Measurements from ENCODE around the gene GBF1.

The GBF1 gene

GRCh38 chr10:102354451-102354850, 109.1 kb downstream of the GBF1 start:
- H3K4me3 ChIP-seq (ENCODE audit: low read depth, low read length), result no peak overlapping the region
- in situ Hi-C loops (cut with HindIII; ENCODE audit: low sequenced_read_pairs), result loop anchor here (10.0 kb wide), 1 partner anchor 190 kb away; no protein-coding TSS in a partner anchor
- TF ChIP-seq, protein P1, sequence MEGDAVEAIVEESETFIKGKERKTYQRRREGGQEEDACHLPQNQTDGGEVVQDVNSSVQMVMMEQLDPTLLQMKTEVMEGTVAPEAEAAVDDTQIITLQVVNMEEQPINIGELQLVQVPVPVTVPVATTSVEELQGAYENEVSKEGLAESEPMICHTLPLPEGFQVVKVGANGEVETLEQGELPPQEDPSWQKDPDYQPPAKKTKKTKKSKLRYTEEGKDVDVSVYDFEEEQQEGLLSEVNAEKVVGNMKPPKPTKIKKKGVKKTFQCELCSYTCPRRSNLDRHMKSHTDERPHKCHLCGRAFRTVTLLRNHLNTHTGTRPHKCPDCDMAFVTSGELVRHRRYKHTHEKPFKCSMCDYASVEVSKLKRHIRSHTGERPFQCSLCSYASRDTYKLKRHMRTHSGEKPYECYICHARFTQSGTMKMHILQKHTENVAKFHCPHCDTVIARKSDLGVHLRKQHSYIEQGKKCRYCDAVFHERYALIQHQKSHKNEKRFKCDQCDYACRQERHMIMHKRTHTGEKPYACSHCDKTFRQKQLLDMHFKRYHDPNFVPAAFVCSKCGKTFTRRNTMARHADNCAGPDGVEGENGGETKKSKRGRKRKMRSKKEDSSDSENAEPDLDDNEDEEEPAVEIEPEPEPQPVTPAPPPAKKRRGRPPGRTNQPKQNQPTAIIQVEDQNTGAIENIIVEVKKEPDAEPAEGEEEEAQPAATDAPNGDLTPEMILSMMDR (IDR thresholded peaks at IDR 0.05; ENCODE audit: low read depth, low read length, missing control alignments), result no peak
- DNase-seq (ENCODE audit: low read depth), result no peak

DNA sequence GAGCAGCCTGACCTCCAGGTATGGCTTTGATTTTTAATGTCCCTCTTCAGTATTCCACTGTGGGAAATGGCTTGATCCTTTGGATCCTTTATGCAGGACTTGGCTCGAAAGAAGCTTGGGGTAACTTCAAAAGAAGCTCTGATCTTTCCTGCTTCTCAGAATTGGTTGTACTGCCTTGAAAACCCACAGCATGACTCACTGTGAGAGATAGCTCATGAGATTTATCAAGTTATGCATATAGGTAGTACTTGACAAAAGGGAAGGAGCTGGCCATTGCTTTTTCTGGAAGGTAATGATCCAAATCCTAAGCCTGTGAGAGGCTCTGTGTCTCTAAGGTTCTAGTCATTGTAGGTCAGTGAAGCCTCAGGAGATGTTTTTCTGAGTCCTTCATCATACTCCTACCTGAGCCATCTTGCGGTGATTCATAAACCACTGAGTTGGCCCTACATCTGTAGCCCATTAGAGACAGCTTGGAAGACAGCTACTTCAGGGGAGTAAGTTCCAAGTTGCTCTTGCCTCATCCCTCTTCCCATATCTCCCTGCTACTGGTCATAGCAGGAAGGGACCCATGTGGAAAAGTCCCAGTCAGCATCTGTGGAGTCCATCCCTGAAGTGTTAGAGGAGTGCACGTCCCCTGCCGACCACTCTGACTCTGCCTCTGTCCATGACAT, 113.5 kb downstream of the GBF1 start:
- in situ Hi-C loops (cut with HindIII; ENCODE audit: low sequenced_read_pairs), result loop anchor here (5.0 to 10.0 kb wide), 2 partner anchors 132 to 194 kb away; partner anchors contain the start of gene ELOVL3
- TF ChIP-seq, protein P1 (IDR thresholded peaks at IDR 0.05; ENCODE audit: low read depth, low read length, missing control alignments), result no peak
- H3K4me3 ChIP-seq (ENCODE audit: low read depth, low read length), result no peak overlapping the region
- no peak for DNase-seq (ENCODE audit: low read depth)

DNA sequence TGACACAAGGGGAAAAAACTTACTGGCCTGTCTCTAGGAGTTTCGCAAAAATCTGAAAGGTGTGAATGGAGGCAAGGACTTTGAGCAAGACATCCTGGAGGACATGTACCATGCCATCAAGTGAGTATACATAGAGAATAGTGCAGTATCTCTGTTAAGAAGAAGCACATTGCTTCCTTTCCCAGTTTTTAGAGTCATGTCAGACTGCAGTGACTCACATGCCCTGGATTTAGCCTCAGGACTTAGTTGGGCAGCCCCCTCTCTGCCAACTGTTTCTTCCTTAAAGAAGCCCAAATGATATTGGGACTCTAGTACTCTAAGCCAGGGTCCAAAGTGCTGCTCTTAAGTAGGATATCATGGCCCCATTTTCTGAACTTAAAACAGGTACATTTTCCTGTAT, 122.1 kb downstream of the GBF1 start:
- no peak overlapping the region for H3K4me3 ChIP-seq (ENCODE audit: low read depth, low read length)
- in situ Hi-C loops (cut with HindIII; ENCODE audit: low sequenced_read_pairs), result no loop called here
- no peak for DNase-seq (ENCODE audit: low read depth)

GRCh38 chr10:102368077-102368476, 122.7 kb downstream of the GBF1 start:
- no peak for DNase-seq (ENCODE audit: low read depth)
- in situ Hi-C loops (cut with HindIII; ENCODE audit: low sequenced_read_pairs), result no loop called here
- no peak overlapping the region for H3K4me3 ChIP-seq (ENCODE audit: low read depth, low read length)
- TF ChIP-seq, protein P1 (IDR thresholded peaks at IDR 0.05; ENCODE audit: low read depth, low read length, missing control alignments), result no peak

More for the DNA sequence above, 122.1 kb downstream of the GBF1 start:
- TF ChIP-seq, protein P1 (IDR thresholded peaks at IDR 0.05; ENCODE audit: low read depth, low read length, missing control alignments), result no peak

DNA sequence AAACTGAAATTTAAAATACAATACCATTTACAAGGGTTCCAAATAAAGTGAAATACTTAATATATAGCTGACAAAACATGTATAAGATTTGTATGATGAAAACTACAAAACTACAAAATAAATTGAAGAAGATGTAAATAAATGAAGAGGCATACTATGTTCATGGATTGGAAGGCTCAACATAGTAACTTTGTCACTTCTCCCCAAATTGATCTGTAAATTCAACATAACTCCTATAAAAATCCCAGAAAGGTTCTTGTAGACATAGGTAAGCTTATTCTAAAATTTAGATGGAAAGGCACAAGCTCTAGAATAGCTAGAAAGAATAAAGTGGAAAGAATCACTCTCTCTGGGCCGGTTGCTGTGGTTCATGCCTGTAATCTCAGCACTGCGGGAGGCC, 126.0 kb downstream of the GBF1 start:
- no peak for DNase-seq (ENCODE audit: low read depth)
- TF ChIP-seq, protein P1 (IDR thresholded peaks at IDR 0.05; ENCODE audit: low read depth, low read length, missing control alignments), result no peak
- in situ Hi-C loops (cut with HindIII; ENCODE audit: low sequenced_read_pairs), result no loop called here
- H3K4me3 ChIP-seq (ENCODE audit: low read depth, low read length), result no peak overlapping the region

DNA sequence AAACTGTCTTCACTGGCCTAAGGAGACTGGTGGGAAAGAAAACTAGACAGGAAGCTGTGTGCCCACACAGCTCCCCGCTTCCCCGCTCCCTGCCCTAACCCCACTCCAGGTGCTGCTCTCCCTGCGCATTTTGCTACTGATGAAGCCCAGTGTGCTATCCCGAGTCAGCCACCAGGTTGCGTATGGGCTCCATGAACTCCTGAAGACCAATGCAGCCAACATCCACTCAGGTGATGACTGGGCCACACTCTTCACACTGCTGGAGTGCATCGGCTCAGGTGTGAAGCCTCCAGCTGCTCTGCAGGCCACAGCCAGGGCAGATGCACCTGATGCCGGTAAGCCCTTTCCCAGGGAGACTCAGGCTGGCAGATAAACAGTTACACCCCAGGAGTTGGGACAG, 129.9 kb downstream of the GBF1 start:
- H3K4me3 ChIP-seq (ENCODE audit: low read depth, low read length), result no peak overlapping the region
- TF ChIP-seq, protein P1 (IDR thresholded peaks at IDR 0.05; ENCODE audit: low read depth, low read length, missing control alignments), result peak; percentile 16
- in situ Hi-C loops (cut with HindIII; ENCODE audit: low sequenced_read_pairs), result no loop called here
- no peak for DNase-seq (ENCODE audit: low read depth)
